HepG2 (cell line): ENCODE results near the gene TYMP. TPM values are rescaled to one million over a fixed set of nuclear protein-coding genes. Genes with fewer than 3 reads are reported as not detected.

Source experiments
- DNMT3B ChIP-seq: conservative IDR thresholded peaks from 2 replicates; pipeline ENCODE4 v1.6.1; 2016; ENCODE audit warnings: missing biosample characterization, control low read depth
- EP300 ChIP-seq, 3 experiments: sonication (generic) in 1 of 3; formaldehyde crosslinking in 1 of 3; IDR thresholded peaks; 2 replicates each; pipeline versions ENCODE4 v1.5.1 to v1.6.1; 2011 to 2020; ENCODE audit warnings: low read depth in 2 of 3, low read length in 2 of 3, borderline replicate concordance in 1 of 3, improper control_type of control experiment in 1 of 3, mild to moderate bottlenecking in 1 of 3, missing genetic modification reagents in 1 of 3, moderate library complexity in 1 of 3
- ETV6 ChIP-seq: sonication (generic); formaldehyde crosslinking; conservative IDR thresholded peaks from 2 replicates; pipeline ENCODE4 v1.4.0; 2020; ENCODE audit warnings: missing genetic modification reagents
- HMGA1 ChIP-seq: sonication (generic); formaldehyde crosslinking; conservative IDR thresholded peaks from 2 replicates; pipeline ENCODE4 v1.4.0; 2020; ENCODE audit warnings: missing genetic modification reagents
- NFYB ChIP-seq: sonication (generic); formaldehyde crosslinking; IDR thresholded peaks from 2 replicates; pipeline ENCODE4 v1.4.0; 2020; ENCODE audit warnings: missing genetic modification reagents
- PAWR ChIP-seq: sonication (generic); formaldehyde crosslinking; IDR thresholded peaks from 2 replicates; pipeline ENCODE4 v1.4.0; 2020; ENCODE audit warnings: missing genetic modification reagents, mild to moderate bottlenecking, borderline replicate concordance
- PHF20 ChIP-seq: sonication (generic); formaldehyde crosslinking; IDR thresholded peaks from 2 replicates; pipeline ENCODE4 v1.5.0; 2020; ENCODE audit warnings: mild to moderate bottlenecking, missing genetic modification reagents
- POGZ ChIP-seq: sonication (generic); formaldehyde crosslinking; IDR thresholded peaks from 2 replicates; pipeline ENCODE4 v1.4.0; 2020; ENCODE audit warnings: mild to moderate bottlenecking, missing genetic modification reagents
- TBX2 ChIP-seq: sonication (generic); formaldehyde crosslinking; IDR thresholded peaks from 2 replicates; pipeline ENCODE4 v1.5.0; 2020; ENCODE audit warnings: missing genetic modification reagents, mild to moderate bottlenecking, borderline replicate concordance
- ZFAT ChIP-seq: sonication (generic); formaldehyde crosslinking; conservative IDR thresholded peaks from 2 replicates; pipeline ENCODE4 v1.8.1; 2023; ENCODE audit warnings: missing genetic modification reagents, inconsistent platforms
- ZFP36L1 ChIP-seq: sonication (generic); formaldehyde crosslinking; IDR thresholded peaks from 2 replicates; pipeline ENCODE4 v1.8.0; 2022; ENCODE audit warnings: mild to moderate bottlenecking, missing genetic modification reagents, moderate library complexity
- ZMYM2 ChIP-seq: sonication (generic); formaldehyde crosslinking; IDR thresholded peaks from 2 replicates; pipeline ENCODE4 v1.8.0; 2022; ENCODE audit warnings: mild to moderate bottlenecking, missing genetic modification reagents
- ZNF136 ChIP-seq: sonication (generic); formaldehyde crosslinking; IDR thresholded peaks from 2 replicates; pipeline ENCODE4 v1.8.1; 2022; ENCODE audit warnings: low read depth, mild to moderate bottlenecking, moderate library complexity, missing genetic modification reagents
- ZNF615 ChIP-seq: sonication (generic); formaldehyde crosslinking; IDR thresholded peaks from 2 replicates; pipeline ENCODE4 v1.5.0; 2020; ENCODE audit warnings: mild to moderate bottlenecking, missing genetic modification reagents, borderline replicate concordance
- ZNF703 ChIP-seq: sonication (generic); formaldehyde crosslinking; IDR thresholded peaks from 2 replicates; pipeline ENCODE4 v1.5.1; 2020; ENCODE audit warnings: missing genetic modification reagents, mild to moderate bottlenecking, moderate library complexity, borderline replicate concordance
- ZNF768 ChIP-seq: sonication (generic); formaldehyde crosslinking; IDR thresholded peaks from 2 replicates; pipeline ENCODE4 v1.4.0; 2020; ENCODE audit warnings: missing genetic modification reagents
- ZNF773 ChIP-seq: sonication (generic); formaldehyde crosslinking; IDR thresholded peaks from 2 replicates; pipeline ENCODE4 v1.4.0; 2020; ENCODE audit warnings: missing genetic modification reagents, borderline replicate concordance
- ZNF782 ChIP-seq: sonication (generic); formaldehyde crosslinking; IDR thresholded peaks from 2 replicates; pipeline ENCODE4 v1.4.0; 2020; ENCODE audit warnings: missing genetic modification reagents, mild to moderate bottlenecking, borderline replicate concordance
- ZSCAN30 ChIP-seq: sonication (generic); formaldehyde crosslinking; IDR thresholded peaks from 2 replicates; pipeline ENCODE4 v1.5.0; 2020; ENCODE audit warnings: mild to moderate bottlenecking, missing genetic modification reagents
- polyA plus RNA-seq, 8 experiments: library from polyadenylated mRNA; depleted of rRNA in 3 of 8; stranded (reverse) in 7 of 8; unstranded in 1 of 8; fragments of >200 nt; fragmentation: Illumina TruSeq in 4 of 8; extraction: Trizol in 4 of 8; gene quantifications; 2 replicates each; pipeline versions ENCODE4 v1.2.1 to v1.2.3, GENCODE V29; 2011 to 2016; ENCODE audit warnings: low read depth in 4 of 8, missing spikeins in 1 of 8, mixed read lengths in 1 of 8; ENCODE audit not compliant: insufficient read depth in 1 of 8
- total RNA-seq, 5 experiments: library from RNA; depleted of rRNA; stranded (reverse); fragments of >200 nt; fragmentation: Illumina TruSeq; extraction: Trizol; gene quantifications; 2 replicates each; pipeline ENCODE4 v1.2.3, GENCODE V29; 2016; ENCODE audit warnings: low read depth in 1 of 5
- TF ChIP-seq, protein P1 (sequence below): sonication (generic); formaldehyde crosslinking; IDR thresholded peaks from 2 replicates; pipeline ENCODE4 v1.4.0; 2020; ENCODE audit warnings: mild to moderate bottlenecking, missing genetic modification reagents
- TF ChIP-seq, protein P2 (sequence below): sonication (generic); formaldehyde crosslinking; IDR thresholded peaks from 2 replicates; pipeline ENCODE4 v1.5.0; 2020; ENCODE audit warnings: missing genetic modification reagents, mild to moderate bottlenecking, borderline replicate concordance
- TF ChIP-seq, protein P3 (sequence below): sonication (generic); formaldehyde crosslinking; IDR thresholded peaks from 2 replicates; pipeline ENCODE4 v1.5.0; 2020; ENCODE audit warnings: mild to moderate bottlenecking, missing genetic modification reagents
- TF ChIP-seq, protein P4 (sequence below): sonication (generic); formaldehyde crosslinking; IDR thresholded peaks from 2 replicates; pipeline ENCODE4 v1.4.0; 2020; ENCODE audit warnings: missing genetic modification reagents

Gene TYMP
- total and polyA plus RNA-seq, 2 of the 13 experiments (the other 11 are each of a cell fraction or from before 2014, with no cell fraction given) = 3.9 to 4.3 TPM

DNA sequence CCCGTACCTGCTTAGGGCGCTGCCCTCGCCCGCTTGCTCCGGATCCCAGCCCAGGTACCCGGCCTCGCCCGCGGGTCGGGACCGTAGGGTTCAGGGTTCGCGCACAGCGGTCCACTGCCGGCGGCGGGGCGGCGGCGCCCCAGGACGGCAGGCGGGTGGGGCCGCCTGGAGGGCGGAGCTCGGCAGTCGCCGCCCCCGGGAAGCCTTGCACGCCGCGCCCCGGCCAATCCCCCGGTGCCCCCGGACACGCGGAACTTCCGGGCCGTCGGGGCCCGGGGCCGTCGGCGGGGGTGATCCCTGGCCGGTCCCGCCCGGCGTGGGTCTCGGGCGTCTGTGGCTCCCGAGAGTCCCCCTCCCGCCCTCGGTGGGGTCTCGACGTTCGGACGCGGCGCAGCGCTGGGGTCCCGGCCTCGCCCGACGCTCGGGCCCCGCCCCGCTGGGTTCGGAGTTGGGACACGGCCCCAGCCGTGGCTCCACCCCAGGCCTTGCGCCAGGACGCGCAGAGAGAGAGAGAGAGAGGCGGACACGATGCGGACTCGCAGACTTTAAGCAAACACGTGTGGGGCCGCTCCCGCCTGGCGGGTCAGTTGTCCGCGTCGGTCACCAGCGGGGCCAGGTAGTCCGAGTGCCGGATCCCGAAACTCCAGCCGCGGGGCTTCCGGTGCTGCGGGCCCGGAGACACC, at the start of gene TYMP (continued):
- TF ChIP-seq ZFAT (CRISPR knock-in tag) = 0 out of 2 replicates have a peak, but pooled peaks have one; percentile 35
- TF ChIP-seq DNMT3B (CRISPR knock-in tag) = no peak
- TF ChIP-seq ZFP36L1 (CRISPR knock-in tag) = no peak
- 0 out of 2 replicates have a peak, but pooled peaks have one; percentile 26 for TF ChIP-seq ZSCAN30 (CRISPR knock-in tag)
- no peak for TF ChIP-seq PAWR (CRISPR knock-in tag)
- TF ChIP-seq, protein P1, sequence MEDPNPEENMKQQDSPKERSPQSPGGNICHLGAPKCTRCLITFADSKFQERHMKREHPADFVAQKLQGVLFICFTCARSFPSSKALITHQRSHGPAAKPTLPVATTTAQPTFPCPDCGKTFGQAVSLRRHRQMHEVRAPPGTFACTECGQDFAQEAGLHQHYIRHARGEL (CRISPR knock-in tag) = no peak
- TF ChIP-seq PHF20 = peak; percentile 65; the same call in 1 of the 2 replicates
- TF ChIP-seq, protein P2, sequence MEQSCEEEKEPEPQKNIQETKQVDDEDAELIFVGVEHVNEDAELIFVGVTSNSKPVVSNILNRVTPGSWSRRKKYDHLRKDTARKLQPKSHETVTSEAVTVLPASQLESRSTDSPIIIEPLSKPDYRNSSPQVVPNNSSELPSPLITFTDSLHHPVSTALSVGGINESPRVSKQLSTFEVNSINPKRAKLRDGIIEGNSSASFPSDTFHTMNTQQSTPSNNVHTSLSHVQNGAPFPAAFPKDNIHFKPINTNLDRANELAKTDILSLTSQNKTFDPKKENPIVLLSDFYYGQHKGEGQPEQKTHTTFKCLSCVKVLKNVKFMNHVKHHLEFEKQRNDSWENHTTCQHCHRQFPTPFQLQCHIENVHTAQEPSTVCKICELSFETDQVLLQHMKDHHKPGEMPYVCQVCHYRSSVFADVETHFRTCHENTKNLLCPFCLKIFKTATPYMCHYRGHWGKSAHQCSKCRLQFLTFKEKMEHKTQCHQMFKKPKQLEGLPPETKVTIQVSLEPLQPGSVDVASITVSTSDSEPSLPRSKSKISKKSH (CRISPR knock-in tag) = no peak
- TF ChIP-seq ZNF615 (CRISPR knock-in tag) = no peak
- peak; percentile 92 for TF ChIP-seq ZNF782 (CRISPR knock-in tag)
- TF ChIP-seq, protein P3, sequence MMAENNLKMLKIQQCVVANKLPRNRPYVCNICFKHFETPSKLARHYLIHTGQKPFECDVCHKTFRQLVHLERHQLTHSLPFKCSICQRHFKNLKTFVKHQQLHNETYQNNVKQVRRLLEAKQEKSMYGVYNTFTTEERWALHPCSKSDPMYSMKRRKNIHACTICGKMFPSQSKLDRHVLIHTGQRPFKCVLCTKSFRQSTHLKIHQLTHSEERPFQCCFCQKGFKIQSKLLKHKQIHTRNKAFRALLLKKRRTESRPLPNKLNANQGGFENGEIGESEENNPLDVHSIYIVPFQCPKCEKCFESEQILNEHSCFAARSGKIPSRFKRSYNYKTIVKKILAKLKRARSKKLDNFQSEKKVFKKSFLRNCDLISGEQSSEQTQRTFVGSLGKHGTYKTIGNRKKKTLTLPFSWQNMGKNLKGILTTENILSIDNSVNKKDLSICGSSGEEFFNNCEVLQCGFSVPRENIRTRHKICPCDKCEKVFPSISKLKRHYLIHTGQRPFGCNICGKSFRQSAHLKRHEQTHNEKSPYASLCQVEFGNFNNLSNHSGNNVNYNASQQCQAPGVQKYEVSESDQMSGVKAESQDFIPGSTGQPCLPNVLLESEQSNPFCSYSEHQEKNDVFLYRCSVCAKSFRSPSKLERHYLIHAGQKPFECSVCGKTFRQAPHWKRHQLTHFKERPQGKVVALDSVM = peak; percentile 55; the same call in 1 of the 2 replicates
- TF ChIP-seq NFYB (CRISPR knock-in tag) = 0 out of 2 replicates have a peak, but pooled peaks have one; percentile 8
- TF ChIP-seq EP300 (IDR thresholded peaks at IDR 0.05; ENCODE audit: low read depth in 2 of 2, low read length in 2 of 2) = no peak
- no peak; the same call in 1 of the 2 replicates for TF ChIP-seq EP300 (CRISPR knock-in tag; IDR thresholded peaks at IDR 0.05; ENCODE audit: borderline replicate concordance)
- TF ChIP-seq, protein P4, sequence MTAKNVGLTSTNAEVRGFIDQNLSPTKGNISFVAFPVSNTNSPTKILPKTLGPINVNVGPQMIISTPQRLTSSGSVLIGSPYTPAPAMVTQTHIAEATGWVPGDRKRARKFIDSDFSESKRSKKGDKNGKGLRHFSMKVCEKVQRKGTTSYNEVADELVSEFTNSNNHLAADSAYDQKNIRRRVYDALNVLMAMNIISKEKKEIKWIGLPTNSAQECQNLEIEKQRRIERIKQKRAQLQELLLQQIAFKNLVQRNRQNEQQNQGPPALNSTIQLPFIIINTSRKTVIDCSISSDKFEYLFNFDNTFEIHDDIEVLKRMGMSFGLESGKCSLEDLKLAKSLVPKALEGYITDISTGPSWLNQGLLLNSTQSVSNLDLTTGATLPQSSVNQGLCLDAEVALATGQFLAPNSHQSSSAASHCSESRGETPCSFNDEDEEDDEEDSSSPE (CRISPR knock-in tag) = peak; percentile 89
- TF ChIP-seq ETV6 (CRISPR knock-in tag) = no peak
- TF ChIP-seq TBX2 (CRISPR knock-in tag) = peak; percentile 48
- 0 out of 2 replicates have a peak, but pooled peaks have one; percentile 46 for TF ChIP-seq ZNF773 (CRISPR knock-in tag)
- TF ChIP-seq ZNF703 = peak; percentile 77; the same call in 1 of the 2 replicates
- TF ChIP-seq ZMYM2 = peak; percentile 53; the same call in 1 of the 2 replicates
- no peak for TF ChIP-seq HMGA1 (CRISPR knock-in tag)
- TF ChIP-seq ZNF136 (CRISPR knock-in tag) = no peak
- TF ChIP-seq POGZ (CRISPR knock-in tag) = peak; percentile 48; the same call in 1 of the 2 replicates
- TF ChIP-seq ZNF768 (CRISPR knock-in tag) = peak; percentile 34; the same call in 1 of the 2 replicates
